GM19395 (cell line): ENCODE measurements around the gene CSPG4.
"Not testable (repeated sequence)": the region's sequence is repeated elsewhere in the genome, so short reads cannot be mapped to it uniquely, and the experiment has no call there.

Source experiments
- ATAC-seq: cut with Tn5 transposase; IDR thresholded peaks from one replicate; pipeline ENCODE4 v1.9.1; 2021; ENCODE audit warnings: mild to moderate bottlenecking, moderate library complexity; ENCODE audit not compliant: unreplicated experiment

CSPG4 gene

DNA sequence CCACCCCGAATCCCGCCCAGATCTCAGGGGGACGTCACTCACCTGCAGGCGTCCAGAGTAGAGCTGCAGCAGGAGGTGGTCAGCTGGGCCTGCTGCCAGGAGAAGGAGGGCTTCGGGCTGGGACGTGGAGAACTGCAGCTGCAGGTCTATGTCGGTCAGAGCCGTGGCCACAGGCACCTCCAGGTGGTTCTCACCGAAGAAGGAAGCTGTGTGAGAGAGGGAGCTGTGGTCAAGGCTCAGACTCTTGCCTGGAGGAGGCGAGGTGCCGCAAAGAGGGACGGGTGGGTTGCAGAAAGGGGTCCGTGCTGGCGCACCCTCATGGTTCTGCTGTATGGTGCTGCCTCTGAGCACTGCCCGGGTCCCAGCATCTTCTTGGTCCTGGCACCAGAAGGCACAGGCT lies 19.6 kb downstream of the CSPG4 start:
- not testable (repeated sequence) for ATAC-seq

DNA sequence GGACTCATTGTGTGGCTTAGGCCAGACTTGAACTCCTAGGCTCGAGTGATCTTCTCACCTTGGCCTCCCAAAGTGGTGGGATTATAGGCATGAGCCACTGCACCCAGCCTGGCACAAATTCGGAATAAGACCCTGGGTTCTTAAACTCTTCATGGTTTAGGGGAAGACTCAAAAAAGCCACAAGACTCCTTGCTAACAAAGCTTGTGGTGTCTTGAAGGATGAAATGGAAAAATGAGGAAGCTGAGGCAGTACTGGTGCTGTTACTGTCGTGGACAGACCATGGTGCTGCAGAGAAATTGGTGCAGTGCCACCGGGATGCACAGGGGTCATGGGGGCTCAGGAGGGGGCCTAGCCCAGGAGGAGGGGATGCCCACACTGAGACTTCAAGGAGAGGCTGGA lies 20.3 kb downstream of the CSPG4 start:
- ATAC-seq, result not testable (repeated sequence)

DNA sequence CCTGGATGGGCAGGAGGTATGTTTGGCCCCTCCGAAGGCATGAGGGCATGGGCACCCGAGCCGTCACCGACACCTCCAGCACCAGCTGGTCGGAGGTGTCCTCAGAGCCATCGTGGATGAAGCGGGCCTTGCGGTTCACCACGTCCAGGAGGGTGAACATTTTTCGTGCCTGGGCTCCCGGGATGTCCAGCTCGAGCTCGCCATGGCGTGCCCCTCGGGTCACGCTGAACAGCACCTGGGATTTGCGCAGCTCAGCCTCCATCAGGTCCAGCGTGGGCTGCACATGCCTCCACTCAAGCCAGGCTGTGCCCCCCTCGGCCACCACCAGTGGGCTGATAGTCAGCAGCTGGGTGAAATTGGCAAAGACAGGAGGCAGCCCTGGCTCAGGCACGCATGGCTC lies 23.2 kb downstream of the CSPG4 start:
- not testable (repeated sequence) for ATAC-seq

DNA sequence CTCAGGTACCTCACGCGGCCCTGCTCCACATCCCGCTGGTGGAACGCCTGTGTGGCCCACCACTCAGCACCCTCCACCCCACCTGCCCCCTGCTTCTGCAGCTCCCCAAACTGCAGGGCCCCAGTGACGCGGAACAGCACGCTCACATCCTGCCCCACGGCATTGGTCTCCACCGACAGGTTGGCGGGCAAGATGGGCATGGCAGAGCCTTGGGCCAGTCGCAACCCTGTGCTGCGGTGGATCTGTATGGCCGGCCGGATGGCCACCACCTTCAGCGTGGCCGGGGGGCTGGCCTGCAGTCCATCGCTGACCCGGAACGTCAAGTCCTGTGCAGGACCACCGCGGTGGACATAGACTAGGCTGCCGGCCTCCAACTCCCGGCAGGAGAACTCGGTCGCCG lies 23.8 kb downstream of the CSPG4 start:
- ATAC-seq, result no peak

DNA sequence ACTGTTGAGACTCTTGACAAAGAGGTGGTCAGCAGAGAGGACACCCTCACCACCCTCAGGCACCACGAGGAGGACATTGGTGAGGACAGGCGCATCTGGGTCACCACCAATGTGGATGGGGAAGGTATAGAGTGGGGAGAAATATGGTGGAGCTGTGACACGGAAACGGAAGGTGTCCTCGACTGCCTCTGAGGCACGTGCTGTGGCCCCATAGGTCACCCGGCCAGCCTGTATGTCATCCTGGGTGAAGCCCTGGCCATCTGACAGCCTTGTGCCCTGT lies 24.4 kb downstream of the CSPG4 start:
- ATAC-seq, result no peak

DNA sequence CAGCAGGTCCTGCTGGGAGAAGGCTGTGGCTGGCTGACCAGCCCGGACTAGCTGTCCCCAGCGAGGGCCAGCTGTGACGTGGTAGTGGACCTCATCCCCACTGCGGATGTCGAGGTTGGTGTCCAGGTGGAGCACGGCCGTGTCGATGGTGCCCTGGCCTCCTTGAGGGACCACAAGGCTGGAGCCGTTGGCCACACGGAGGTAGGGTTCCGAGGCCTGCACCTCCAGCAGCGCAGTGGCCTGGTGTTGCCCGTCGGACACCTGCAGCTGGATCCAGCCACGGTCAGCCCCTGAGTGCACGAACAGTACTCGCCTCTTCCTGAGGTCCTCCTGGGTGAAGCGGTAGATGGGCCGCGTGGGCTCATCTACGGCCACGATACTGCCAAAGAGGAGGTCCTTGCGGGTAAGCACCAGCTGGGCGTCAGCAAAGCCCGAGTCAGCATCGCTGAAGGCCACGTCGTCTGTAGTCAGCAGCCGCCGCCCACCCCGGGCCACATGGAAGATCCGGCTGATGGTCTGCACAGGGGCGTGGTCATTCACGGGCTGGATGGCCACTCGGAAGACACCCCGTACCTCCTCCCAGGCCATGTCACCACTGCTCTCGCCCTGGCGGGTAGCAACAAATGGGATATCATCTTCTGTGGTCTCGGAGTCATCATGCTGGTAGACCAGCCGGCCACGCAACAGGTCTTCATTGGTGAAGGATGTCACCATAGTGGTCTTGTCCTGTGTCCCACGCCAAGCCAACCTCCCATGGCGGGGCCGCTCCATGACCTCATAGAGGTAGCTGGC lies 25.0 kb downstream of the CSPG4 start:
- ATAC-seq, result no peak

DNA sequence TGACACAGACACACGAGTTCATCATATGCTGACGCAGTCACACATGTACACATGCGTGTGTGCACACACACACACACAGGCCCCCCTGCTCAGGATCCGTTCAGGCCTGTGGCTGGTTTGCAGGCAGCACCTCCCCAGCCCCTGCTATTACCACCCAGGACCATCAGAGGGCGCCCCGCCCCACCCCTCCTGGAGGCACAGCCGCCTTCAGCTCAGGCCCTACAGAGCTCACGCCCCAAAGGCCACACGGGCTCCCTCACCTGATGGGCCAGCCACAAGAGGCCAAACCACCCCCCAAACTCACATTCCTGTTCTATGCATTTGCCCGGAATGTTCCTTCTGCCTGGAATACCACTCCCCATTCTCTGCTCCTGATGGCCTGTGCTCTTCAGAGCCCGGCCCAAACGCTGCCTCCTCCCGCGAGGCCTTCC lies 26.4 kb downstream of the CSPG4 start:
- not testable (repeated sequence) for ATAC-seq

DNA sequence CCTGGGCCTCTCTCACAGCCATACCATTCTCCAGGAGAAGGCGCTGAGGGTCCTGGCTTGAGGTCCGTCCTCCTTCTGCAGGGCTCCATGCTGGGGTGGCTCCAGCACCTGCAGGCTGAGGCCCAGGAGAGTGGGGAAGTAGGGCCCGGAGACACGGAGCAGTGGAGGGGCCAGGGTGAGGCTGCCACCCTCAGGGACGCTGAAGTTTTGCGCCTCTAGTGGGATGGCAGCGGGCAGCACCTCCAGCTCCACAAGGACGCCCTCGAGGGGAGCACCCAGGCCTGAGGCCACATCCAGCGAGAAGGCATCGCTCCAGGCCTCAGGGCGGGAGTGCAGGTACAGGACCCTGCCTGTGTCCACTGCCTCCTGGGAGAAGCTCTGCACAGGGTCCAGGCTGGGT lies 27.5 kb downstream of the CSPG4 start:
- ATAC-seq, result no peak

DNA sequence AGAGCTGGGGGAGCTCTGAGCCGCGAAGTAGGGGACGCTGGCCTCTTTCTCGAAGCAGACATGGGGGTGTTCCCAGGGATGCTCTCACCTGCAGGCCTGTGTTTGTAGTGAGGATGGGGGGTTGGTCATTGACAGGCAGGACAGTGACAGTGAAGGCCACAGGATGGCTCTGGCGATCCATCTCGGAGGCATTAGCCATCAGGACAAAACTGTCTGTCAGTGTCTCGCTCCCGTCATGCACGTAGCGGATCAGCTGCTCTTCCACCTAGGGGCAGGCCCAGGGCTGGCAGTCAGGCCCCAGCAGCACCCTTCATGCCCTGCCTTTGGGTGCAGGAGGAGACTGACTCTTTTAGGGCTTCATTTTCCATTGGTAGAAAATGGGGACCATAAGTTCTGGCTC lies 28.0 kb downstream of the CSPG4 start:
- no peak for ATAC-seq

DNA sequence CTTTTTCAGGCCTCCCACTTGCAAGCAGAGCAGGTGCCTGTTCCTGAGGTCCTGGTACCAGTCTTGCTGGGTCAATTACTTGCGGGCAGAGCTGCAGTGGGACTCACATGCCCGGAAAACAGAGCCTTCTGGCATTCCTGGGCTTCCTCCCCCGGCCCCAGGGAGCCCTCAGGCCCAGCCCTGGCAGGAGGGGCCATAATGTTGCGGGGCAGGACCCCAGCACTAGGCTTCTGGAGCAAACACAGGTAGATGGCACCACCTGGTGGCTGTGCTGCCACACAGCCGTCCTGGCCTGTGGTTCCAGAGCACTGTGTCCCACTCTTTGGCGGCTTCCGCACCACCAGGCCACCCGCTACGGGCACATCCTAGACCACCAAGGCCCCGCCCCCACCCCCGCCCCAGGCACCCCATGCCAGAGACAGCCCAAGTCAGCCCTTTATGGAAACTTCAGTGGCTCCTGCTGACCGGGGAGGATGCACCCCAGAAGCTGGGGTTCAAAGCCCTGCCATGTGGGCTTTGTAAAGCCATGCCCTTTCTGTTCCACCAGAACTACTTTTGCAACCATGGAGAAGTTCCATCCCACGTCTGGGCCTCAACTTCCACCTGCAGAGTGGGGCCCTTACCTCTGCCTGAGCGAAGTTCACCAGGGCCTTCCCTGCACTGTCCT lies 28.9 kb downstream of the CSPG4 start:
- ATAC-seq, result not testable (repeated sequence)

DNA sequence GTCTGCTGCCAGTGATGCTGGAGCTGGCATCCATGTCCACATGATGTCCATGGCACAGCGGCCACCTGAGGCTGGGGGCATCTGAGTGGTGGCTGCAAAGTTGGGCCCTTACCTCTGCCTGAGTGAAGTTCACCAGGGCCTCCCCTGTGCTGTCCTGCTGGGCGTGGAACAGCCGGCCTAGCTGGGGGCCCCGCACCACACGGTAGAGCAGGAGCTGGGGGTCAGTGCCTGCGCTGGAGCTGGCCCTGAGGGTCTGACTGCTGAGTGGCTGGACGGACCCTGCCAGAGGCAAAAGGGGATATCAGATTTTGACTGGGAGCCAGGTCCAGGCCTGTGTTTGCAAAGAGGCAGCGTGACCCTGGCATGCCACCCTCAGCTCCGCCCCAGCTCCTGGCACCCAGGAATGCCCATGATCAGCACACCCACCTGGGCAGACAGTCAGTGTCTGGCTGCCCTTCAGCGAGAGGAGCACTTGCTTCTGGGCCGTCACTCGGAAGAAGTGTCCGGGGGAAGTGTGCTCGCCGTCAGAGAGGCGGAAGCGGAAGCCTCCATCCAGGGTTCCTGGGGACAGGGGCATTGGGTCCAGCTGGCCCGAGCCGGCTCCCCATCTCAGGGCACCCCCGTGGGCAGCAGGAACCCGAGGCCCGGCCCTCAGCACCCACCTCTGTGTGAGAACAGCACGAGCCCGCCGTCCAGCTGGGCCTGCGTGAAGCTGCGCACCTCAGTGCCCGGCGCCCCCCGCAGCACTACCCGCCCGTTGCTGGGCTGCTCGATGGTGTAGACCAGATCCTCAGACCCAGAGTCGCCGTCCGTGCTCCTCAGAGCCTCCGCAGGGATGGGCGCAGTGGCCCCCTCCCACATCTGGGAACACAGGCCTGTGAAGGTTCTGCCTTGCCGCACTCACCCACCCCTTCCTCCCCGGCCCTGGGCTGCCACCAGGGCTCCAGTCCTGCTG lies 30.2 kb downstream of the CSPG4 start:
- no peak for ATAC-seq

DNA sequence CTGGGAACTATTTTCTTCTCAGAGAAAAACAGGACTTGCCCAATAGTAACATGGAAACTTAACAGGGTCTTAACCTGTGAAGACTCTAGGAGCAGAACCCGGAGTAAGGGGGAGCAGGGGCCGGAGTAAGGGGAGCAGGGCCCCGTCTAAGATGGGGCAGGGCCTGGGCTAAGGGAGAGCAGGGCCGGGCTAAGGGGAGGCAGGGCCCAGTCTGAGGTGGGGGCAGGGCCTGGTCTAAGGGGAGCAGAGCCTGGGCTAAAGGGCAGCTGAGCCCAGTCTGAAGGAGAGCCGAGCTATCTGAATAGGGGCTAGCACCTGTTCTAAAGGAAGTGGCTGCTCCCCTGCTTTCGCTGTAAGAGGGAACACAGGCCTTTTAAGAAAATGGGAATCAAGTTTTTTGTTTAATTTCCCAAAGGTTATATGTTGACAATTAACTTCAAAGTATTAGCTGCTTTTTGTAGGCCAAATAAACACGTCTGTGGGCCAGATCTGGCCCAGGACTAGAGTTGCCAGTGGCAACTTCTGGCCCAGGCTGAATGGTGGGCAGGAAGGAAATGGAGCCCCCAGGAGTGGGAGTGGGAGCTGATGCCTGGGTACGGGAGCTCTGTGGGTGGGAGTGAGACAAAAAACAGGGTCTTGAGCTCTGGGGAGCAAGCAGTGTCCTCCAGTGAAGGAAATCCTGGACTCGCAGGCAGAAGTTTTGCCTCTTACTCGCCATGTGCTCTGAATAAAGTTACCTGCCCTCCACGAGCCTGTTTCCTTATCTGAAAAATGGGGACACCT lies 32.5 kb downstream of the CSPG4 start:
- no peak for ATAC-seq

DNA sequence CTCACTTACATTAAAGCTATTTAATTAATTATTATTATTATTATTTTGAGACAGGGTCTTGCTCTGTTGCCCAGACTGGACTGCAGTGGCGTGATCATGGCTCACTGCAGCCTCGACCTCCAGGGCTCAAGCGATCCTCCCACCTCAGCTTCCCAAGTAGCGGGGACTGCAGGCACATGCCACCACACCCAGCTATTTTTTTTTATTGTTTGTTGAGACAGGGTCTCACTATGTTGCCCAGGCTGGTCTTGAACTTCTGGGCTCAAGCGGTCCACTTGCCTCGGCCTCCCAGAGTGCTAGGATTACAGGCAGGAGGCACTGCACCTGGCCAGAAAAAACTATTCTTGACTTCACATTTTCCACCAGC lies 34.3 kb downstream of the CSPG4 start:
- not testable (repeated sequence) for ATAC-seq

DNA sequence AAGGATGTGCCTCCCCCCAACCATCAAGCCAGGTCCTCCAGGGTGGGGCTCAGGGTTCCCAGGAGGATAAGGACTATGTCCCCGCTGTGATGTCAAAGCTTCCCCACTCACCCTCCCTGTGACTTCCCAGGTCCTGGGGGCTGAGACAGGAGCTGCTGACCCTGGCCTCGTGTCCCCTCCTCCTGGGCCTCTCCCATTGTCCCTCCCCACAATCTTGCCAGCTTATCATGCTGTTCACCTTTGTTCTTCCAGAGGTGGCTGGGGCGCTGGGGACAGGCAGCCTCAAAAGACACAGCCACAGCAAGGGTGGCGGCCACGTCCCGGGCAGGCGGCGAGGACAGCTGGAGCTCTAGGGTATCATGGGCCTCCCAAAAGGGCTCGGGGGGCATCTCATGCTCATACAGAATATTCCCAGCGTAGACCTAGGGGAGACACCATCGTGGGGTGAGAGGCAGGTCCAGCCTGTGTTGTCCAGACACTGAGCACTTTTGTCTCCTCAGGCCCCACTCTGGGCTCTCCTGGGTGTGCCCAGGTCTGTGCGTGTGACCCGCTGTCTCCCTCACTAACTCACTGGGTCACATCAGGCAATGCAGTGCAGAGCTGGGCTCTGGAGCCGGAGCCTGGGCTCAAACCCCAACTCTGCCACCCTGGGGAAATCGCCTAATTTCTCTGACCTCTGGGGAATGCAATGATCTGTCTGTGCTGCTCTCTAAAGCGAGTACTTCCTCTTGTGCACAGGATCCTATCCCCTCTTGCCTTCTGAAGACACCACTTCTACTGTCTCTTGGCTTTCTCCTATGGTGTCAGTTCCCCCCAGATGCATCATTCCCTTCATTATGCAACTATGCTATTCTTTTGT lies 35.0 kb downstream of the CSPG4 start:
- no peak for ATAC-seq

DNA sequence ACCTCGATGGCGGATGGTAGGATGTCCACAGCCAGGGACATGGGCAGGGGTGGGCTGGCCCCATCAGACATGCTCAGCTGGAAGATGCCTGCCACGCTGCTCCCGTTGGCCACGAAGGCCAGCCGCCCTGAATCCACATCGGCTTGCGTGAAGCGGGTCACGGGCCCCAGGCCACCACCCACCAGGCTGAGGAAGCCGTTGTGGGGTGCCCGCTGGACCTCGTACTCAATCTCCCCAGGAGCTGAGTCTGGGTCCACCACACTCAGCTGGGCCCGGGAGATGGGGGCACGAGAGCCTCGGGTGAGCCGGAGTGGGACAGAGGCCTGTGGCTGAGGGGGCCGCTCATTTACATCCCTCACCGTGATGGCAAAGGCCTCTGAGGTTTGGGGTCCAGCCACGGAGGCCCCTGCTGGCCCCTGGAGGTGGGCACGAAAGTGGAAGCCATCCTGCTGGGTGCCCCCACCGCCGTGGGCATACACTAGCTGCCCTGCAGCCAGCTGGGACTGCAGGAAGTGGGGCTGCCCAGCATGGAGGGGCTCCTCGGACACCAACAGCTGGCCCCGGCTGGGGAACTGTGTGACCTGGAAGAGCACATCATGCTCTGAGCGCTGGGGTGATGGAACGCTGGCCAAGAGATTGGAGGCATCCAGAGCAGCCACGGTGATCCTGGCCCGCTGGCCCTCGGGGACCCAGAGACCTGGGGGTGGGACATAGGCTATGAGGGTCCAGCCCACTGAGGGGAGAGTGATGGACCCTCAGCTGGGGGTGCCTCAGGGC lies 35.8 kb downstream of the CSPG4 start:
- no peak for ATAC-seq

DNA sequence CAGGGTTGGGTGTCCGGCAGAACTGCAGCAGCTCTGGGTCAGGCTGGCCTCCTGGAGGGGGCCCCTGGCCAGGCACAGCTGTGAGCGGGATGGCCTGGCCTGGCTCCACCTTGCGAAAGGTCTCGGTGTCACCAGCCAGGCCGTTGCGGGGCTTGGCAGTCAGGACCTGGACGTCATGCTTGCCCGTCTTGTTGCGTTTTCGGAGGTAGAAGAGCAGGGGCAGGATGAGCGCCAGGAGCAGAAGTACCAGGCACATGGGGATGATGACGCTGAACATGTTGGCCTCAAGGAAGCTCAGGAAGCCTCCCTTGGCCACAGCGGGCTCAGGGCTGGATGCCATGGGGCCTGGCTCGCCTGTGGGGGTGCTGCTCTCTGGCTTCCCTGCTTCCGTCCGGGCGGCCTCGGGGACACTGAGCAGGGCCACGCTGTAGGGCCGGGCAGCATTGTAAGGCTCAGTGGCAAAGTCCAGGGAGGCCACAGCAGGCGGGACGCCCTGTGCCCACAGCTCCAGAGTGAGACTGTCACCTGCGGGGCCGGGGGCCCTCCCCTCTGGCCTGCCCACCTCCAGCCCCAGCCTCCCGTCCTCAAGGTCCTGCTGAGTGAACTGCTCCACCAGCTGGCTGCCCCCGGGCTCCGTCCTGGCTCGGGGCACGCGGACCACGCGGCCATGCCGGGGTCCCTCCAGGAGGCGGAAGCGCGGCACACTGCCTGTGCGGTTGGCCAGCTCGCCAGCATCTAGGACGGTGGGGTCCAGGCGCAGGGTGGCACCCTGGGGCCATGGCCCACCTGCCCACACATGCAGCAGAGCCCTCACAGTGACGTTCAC lies 36.9 kb downstream of the CSPG4 start:
- ATAC-seq, result no peak

DNA sequence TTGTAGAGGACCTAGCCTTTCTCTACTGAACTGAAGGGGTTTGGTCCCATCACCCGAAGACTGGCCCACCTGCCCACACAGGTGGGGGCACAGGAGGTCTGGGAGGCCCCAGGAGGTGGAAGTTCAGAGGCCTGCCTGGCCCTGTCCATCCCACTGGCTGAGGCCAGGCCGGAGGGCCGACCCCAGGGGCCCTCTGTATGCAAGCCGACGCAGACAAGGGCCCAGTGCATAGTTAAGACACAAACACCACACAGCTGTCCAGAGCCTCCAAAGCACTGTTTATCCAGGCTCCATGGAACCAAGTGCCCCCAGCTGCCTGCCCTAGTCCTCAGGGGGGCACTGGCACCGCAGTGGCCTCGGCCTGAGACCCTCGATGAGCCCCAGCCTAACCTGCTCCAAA lies 38.3 kb downstream of the CSPG4 start:
- ATAC-seq, result no peak
